Measurements from ENCODE around the gene MAP2K5.

GRCh38 chr15:67548862-67549651, 6.6 kb downstream of the MAP2K5 start:
- TF ChIP-seq ESRRA (CRISPR knock-in tag; IDR thresholded peaks at IDR 0.05; ENCODE audit: borderline replicate concordance) (no peak), FOXP1 (CRISPR knock-in tag; IDR thresholded peaks at IDR 0.05; ENCODE audit: borderline replicate concordance) (no peak)

Data from WTC11 (cell line).